DMS79 (cell line): ENCODE data around the gene PRSS57.
A peak's percentile ranks its signal among the peaks of the same experiment; 100 is the strongest.

ENCODE experiments used
- DNase-seq: peaks from one replicate; lab custom pipeline; 2025; lab: John Stamatoyannopoulos, UW

Gene PRSS57

DNA sequence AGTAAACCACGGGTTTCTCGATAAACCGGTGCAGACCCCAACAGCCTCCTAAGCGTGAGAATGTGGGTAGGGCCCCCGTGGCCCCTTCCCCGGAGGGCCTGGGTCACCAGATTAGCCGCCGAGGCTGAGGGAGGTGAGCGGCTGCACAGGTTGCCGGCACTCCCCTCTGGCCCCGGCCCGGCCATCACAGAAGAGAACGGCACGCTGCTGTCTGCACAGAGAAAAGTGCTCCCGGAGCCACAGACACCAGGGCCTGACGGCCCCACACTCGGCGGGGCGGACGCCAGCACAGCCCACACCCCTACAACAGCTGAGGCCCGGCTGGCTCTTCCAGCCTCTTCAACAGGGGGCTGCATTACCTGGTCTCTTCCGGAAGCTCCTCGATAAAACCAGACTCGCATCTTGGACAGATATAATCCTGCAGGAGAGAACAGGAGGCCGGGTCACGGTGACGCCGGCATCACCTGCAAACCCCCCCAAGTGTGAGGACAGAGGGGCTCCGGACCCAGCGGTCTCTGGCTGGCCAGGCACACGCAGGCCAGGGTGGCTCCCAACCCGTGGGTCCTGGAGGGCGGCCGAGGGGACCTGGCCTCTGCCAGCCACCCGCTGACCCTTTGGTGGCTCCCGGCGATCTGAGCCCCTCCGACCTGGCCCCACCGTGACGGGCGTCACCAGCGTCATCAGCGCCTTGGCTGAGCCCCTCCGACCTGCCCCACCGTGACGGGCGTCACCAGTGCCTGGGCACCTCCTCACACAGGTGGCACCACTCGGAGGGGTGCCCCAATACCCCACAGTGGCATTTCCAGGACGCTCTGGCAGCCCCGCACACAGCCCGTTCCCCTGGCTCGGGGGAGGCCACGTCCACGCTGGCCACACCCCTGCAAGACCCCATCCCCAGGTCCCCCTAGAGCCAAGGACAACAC lies 42.5 kb downstream of the PRSS57 start:
- no peak for DNase-seq

DNA sequence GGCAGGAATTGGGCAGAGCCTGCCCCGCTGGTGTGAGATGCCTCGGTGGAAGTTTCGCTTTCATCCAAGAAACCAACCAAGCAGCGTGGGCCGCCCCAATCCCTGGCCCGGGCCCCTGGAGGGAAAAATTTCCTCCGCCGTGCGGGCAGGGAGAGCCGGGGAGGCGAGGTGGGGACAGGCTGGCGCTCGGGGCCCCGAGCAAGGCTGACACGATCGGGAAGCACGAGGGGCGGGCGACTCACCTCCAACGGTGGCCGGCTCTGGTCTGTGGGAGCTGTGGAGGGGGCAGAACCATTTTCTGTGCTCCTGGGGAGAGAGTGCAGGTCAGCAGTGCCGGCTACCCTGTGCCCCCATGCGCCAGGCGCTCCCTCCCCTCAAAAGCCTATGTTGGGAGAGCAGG lies 43.3 kb downstream of the PRSS57 start:
- no peak for DNase-seq

DNA sequence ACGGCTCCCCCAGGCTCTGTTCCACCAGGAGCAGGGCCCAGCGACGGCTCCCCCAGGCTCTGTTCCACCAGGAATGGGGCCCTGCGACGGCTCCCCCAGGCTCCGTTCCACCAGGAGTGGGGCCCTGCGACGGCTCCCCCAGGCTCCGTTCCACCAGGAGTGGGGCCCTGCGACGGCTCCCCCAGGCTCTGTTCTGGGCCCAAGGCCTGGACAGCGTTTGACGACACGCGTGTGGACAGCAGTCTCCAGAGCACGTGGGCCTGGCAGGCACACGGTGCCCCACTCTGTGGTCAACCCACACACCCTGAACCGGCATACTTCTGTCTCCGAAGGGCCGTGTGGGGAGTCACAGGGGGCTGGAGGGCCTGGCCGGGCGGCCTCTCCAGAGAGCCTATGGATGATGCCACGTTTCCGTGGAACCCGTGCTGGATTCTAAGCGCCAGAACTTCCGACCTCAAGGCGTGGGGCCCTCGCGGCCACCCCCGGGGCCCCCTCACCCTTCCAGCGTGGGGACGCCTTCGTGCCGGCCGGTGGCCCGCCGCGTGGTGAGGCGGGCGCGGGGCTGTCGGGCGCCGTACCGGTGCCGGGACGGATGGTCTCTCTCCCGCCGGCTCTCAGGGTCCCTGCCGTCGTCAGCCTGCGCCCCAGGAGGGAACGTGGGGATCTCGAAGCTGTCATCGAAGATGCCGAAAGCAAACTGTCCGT lies 44.0 kb downstream of the PRSS57 start:
- no peak for DNase-seq

DNA sequence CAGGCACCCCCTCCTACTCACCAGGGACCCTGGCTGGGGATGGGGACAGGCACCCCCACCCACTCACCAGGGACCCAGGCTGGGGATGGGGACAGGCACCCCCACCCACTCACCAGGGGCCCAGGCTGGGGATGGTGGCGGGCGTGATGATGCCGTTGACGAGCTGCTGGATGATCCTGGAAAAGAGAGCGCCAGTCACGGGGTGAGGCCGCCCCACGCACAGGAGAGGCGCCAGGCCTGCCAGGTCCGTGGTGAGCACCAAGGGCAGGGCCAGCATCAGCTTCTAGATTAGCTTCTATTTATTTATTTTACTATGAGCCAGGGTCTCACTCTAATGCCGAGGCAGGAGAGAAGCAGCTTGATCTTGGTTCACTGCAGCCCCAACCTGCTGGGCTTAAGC lies 45.1 kb downstream of the PRSS57 start:
- no peak for DNase-seq

DNA sequence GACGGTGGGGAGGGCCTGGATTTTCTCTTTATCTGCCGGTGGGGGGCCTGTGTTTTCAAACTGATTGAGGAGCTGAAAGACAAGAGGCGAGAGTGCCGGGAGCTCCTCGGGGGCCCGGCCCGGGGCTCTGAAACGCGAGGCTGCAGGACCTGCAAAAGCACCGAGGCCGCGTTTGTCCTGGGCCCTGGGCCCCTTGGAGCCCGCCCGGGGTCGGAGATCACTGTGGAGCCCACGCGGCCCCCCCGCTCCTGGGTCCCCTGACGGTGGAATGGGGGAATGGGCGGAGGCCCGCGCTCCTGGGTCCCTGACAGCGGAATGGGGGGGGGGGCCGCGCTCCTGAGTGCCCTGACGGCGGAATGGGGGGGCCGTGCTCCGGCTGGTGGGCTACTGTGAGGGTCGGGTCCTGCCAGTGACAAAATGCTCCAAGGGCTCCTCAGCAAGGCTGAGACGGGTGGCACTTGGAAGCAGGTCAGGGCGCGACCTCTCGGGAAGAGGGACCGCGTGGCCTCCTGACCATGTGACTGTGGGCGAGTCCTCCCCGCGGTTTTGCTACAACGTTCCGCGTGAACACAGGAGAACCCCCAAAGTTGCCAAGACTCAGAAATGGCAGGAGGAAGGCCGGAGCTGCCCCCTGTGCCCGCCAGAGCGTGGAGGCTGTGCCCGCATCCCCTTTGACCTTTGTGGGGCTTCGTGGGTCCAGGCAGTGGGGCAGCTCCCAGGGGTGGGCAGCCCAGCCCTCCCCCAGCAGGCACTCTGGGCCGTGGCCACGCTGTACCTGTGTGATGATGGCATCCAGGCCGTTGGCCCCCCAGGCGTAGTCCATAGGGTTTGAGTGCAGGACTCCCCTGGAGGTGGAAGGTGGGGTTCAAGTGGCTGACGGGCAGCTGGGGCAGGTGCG lies 46.1 kb downstream of the PRSS57 start:
- no peak for DNase-seq

DNA sequence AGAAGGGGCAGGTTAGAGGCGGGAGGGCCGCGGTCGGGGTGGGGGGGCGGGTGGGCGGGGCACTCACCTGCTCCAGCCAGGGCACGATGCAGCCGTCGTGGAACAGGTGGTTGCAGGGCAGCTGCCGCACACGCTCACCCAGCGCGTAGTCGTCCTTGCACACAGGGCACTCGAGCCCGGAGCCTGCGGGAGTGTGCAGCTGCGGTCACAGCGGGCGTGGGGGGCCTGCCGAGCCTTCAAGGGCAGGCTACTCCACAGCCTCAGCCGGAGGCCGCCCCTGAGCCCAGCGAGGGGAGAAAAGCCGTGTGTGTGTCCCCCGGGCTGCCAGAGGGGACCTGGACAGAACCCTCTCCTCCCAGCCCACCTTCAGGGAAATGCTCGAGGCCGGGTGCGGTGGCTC lies 46.9 kb downstream of the PRSS57 start:
- no peak for DNase-seq

DNA sequence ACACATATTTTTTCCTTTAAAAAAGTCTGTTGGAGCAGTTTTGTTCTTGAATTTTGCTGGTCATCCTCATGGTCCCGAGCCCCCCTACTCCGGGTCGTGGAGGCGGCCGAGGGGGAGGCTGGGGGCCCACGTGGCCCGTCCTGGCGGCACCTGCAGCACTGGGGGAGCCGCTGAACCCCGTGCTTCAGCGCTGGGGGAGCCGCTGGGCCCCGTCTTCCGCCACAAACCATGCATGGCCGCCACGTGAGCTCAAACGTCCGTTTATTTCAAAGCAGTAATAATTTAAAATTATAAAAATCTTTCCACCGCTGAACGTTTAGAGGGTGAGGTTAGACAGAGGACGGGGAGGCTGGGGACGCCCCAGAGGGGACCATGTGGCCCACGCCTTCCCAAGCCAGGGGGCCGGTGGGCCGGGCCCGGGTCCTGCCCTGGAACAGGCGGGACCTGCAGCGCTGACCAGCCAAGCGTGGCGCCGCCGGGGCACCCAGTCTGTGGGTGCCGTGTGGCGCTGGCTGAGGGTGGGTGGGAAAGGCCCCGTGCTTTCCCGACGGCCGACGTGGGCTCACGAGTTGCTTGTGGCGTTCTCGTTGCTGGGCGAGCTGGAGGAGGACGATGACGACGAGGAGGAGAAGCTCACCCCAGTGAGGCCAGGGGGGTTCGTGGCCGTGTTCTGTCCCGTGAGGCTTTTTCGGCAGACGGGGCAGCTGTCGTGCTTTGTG lies 47.5 kb downstream of the PRSS57 start:
- no peak for DNase-seq

DNA sequence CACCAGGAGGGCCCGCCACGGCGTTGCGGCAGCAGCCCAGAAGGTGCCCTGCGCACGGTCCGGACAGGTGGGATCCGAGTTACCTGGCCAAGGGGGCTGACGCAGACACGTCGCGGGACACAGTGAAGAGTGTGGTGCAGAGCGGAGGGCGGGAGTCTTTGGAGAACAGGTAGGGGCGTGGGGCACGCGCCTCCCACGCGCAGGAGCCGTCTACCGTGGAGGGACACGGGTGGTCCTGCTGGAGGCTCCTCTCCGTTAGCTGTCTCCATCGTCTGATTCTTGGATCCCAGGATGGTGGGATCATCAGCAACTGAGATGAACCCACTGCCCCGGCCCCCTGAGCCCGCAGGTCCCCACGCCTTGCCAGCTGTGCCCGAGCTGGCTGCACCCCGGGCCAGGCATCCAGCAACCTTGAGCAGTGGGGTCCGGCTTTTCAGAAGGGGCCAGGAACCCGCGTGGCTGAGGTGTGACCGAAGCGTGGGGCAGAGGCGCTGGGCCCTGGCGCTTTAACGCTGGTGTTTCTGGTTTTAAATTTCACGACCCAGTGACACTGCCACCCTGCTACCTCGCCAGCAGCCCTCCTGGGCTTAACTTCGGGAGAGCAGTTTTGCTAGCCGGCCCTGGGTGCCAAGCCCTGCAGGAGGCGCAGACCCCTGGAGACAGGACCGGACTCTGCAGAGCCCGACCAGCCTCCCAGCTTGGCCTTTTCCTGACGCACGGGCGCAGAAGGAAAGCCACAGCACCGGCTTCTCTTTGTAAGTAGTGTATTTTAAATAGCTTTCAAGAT lies 48.3 kb downstream of the PRSS57 start:
- DNase-seq, result no peak

DNA sequence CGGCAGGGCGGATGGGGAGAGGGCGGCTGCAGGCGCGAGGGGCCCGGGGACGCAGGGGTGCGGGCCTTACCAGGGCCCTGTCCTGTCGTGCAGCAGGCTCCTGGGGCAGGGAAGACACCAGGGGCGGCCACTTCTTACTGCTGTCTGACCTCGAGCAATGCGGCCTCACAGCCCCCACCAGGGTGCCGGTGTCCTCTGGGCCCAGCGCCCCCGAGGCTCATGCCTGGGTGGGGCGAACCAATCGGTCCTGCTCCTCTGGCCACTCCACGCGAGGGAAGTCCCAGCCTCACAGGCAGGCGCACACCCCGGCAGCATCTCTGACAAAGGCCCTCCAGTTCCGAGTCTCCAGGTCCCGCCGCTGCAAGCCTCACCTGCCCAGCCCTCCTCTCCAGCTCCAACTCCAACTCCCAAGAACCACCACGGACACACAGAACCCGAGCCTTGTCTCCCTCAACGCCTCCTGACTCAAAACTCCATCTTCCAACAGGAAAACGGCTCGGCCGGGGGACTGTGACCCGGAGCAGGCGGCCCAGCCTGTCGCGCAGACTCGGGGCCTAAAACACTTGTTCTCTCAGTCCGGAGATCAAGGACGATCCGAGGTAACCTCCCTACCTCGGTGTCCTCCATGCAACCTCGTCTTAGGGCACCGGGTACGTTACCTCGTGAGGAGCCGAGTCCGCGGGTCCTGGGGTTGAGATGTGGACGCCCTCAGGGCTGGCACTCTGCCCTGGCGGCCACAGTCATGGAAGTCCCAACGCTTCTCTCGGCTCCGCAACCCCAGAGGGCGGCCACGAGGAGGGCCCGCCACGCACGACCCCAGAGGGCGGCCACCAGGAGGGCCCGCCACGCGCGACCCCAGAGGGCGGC lies 49.1 kb downstream of the PRSS57 start:
- DNase-seq, result no peak

DNA sequence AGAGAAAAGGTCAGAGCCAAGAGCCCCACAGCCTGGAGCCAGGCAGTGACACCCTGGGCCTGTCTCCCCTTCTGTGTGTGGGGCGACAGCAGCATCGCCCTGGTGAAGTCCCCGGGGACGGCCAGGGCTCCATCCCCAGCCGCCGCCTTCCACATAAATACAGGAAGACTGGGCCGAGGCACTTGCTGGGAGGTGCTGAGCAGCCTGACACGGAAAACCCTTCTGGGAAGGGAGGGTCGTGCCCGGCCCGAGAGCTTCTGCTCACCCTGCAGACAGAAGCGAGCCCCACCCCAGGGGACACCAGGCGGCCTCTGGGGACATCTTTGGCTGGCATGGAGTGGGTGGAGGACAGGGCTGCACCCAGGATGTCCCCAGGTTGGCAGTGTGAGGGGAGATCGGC lies 50.5 kb downstream of the PRSS57 start:
- no peak for DNase-seq

DNA sequence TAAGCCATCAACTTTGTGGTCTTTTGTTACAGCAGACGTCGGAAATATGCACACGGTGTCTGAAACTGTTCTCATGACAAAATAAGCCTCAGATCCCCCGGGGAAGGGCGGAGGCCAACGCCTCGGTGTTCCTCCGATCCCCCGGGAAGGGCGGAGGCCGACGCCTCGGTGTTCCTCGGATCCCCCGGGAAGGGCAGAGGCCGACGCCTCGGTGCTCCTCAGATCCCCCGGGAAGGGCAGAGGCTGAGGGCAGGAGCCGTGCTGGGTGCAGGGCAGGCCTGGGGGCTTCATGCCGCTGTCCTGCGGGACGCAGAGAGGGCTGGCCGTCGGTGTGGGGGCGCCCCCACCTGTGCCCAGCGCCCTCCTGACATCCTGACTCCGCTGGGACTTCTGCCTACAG lies 50.9 kb downstream of the PRSS57 start:
- no peak for DNase-seq

DNA sequence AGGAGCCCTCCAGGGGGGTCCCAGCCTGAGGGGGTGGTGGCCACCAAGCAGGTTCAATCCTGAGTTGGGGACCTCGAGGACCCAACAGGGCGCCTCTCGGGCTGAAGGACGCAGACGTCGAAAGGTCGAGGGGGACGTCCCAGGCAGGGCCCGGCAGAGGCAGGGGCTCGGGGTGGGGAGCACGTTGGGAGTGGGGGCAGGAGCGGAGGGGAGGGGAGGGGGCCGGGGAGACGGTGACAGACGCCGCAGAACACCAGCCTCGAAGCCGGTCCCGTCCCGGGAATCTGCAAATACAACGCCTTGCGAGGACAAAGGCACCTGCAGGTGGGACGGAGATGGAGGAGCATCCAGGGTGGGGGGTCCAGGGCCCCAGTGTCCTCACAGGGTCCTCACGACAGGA lies 51.5 kb downstream of the PRSS57 start:
- no peak for DNase-seq

DNA sequence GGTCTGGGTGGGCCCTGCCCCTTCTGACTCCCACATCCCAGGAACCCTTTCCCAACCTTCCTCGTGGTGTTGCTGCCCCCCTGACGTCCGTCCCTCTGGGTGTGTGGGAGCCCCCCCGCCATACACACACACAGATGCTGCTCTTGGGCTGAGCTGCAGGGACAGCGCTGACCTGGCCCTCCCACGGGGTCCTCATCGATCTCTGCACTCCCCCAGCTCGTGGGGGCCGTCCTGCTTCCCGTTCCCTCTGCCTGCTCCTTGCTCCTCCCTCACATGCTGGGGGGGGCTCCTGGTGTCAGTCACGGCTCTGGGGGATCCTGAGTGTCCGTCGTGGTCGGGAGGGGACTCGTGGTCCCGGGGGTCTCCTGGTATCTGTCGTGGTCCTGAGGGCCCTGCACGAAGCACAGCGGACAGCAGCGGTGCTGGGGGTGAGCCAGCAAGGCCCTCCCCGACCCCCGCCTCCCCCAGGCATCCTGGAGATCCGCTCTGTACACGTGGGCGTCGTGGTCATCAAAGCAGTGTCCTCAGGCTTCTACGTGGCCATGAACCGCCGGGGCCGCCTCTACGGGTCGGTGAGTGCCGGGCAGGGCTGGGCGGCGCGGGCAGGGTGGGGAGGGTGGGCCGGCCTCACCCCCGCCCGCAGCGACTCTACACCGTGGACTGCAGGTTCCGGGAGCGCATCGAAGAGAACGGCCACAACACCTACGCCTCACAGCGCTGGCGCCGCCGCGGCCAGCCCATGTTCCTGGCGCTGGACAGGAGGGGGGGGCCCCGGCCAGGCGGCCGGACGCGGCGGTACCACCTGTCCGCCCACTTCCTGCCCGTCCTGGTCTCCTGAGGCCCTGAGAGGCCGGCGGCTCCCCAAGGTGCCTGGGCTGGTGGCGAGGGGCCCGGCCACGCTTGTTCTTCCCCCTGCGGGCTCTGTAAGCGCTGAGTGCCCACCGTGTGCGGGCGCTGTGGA lies 52.2 kb downstream of the PRSS57 start:
- DNase-seq, result no peak

DNA sequence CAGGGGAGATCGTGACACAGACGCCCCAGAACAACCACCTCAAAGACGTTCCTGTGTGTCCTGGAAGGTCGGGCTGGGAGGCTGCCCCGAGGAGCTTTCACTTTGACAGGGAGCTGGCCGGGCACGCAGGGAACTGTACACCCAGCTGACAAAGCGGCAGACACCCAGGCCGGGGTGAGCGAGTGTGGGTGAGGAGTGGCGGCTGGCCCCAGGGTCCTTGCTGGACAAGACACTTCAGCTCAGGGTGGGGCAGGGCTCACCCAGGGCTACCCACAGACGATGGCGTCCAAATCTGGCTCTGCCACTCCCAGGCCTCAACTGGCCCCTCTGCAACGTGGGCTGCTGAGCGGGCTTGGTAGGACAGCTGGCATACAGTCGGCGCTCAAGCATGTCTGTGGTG lies 53.5 kb downstream of the PRSS57 start:
- DNase-seq, result no peak

DNA sequence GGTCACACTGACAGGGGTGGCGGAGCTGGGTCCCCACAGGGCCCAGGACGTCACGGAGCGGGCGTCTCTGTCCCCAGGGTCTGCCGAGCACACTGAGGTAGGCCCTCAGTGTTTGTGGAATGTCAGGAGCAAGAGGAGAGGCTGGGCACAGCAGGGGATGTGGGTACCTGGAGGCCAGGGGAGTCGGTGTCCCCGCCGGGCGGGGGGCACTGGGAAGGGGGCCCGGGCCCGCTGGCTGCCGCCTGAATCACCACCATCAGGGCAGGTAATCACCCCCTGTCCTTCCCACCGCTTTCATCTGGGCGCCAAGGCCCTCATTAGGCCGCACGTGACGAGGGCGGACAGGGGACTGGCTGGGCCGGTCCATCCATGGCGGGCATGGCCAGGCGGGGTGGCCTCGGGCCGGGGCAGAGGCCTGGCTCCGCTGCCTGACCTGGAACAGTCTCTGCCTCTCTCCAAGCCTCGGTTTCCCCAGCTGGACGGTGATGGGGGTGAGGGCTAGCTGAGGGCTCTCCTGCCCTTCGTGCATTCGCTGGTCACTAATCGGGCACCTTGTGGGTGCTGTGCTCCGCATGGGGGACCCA lies 54.6 kb downstream of the PRSS57 start:
- DNase-seq, result no peak

DNA sequence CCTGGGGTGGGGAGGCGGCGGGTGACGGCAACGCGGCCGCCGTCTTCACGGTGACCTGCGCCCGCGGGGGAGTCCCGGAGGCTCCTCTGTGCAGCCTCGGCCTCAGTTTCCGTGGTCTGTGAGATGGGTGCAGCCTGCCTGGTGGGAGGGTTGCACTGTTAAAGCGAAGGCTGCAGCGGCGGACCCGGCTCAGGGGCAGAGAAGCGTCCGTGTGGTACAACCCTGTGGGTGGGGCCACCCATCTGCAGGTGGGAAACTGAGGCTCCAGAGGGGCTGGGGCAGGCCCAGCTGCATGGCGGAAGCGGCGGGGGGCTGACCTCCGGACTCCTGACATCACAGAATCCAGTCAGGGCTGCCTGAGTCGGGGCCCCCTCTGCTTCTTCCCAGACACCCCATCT lies 55.1 kb downstream of the PRSS57 start:
- no peak for DNase-seq

DNA sequence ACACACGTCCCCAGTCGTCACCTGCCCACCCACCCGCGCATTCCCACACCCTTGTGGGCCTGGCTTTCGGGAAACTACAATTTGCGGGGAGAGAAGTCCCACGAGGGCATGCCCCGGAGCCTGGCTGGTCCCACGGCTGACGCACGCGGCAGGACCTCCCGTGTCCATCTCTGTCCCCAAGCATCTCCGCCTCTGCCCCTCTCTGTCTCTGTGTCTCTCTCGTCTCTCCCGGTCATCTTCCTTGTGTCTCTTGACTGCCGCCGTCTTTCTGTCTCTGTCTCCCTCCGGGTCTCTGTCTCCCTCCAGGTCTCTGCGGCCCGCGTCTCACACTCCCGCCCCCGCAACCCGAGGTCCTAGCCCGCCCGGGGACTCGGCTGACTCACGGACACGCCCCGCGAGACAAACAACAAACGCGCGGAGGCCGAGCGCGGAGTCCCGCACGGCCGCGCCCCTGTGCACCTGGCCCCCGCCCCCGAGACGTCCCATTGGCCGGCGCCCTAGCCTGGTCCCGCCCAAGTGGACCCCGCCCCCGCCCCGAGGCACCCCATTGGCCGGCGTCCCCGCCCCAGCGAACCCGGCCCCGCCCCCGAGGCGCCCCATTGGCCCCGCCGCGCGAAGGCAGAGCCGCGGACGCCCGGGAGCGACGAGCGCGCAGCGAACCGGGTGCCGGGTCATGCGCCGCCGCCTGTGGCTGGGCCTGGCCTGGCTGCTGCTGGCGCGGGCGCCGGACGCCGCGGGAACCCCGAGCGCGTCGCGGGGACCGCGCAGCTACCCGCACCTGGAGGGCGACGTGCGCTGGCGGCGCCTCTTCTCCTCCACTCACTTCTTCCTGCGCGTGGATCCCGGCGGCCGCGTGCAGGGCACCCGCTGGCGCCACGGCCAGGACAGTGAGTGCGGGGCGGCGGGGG lies 55.7 kb downstream of the PRSS57 start, which contains the start of gene FGF22:
TSS of gene FGF22 (plus strand) at position 627 of the 908 bp plus-strand sequence. CDS start at position 674, 47 bp downstream.
- DNase-seq, result peak; percentile 52
